ENCODE data around the gene ACACB.

The ACACB gene

GRCh38 chr12:109239179-109239578 lies 122.8 kb downstream of the ACACB start:
- H3K27me3 ChIP-seq (ENCODE audit: insufficient read depth, low read depth) = no peaks in the 10 kb centered on the region
- H3K79me2 ChIP-seq (ENCODE audit: insufficient read depth, low read depth) = no peaks in the 10 kb centered on the region
- no peak overlapping the region for H3K4me2 ChIP-seq
- no peak overlapping the region for H3K9ac ChIP-seq
- no peaks in the 10 kb centered on the region for H4K20me1 ChIP-seq (ENCODE audit: insufficient read depth)
- H3K4me3 ChIP-seq (IDR thresholded peaks at IDR 0.05; ENCODE audit: insufficient read depth, low read depth, low read length) = no peak overlapping the region
- H3K36me3 ChIP-seq (ENCODE audit: insufficient read depth) = no peaks in the 10 kb centered on the region
- no peak overlapping the region for H3K27ac ChIP-seq
- no peaks in the 10 kb centered on the region for H3K4me1 ChIP-seq (ENCODE audit: low read depth, poor library complexity, severe bottlenecking)
- no peak overlapping the region for H2AFZ ChIP-seq (ENCODE audit: low read depth)
- no peak for TF ChIP-seq CTCF (conservative IDR thresholded peaks at IDR 0.05; ENCODE audit: low read depth, low read length)

- H2AFZ ChIP-seq (ENCODE audit: low read depth) = no peak overlapping the region
- no peak overlapping the region for H3K4me2 ChIP-seq
- no peaks in the 10 kb centered on the region for H3K4me1 ChIP-seq (ENCODE audit: low read depth, poor library complexity, severe bottlenecking)
- no peaks in the 10 kb centered on the region for H3K36me3 ChIP-seq (ENCODE audit: insufficient read depth)
- no peak overlapping the region for H3K27ac ChIP-seq
- H4K20me1 ChIP-seq (ENCODE audit: insufficient read depth) = no peaks in the 10 kb centered on the region
- no peak for TF ChIP-seq CTCF (conservative IDR thresholded peaks at IDR 0.05; ENCODE audit: low read depth, low read length)
- no peak overlapping the region for H3K9ac ChIP-seq
- no peaks in the 10 kb centered on the region for H3K79me2 ChIP-seq (ENCODE audit: insufficient read depth, low read depth)
- H3K4me3 ChIP-seq (IDR thresholded peaks at IDR 0.05; ENCODE audit: insufficient read depth, low read depth, low read length) = no peak overlapping the region
- H3K27me3 ChIP-seq (ENCODE audit: insufficient read depth, low read depth) = no peaks in the 10 kb centered on the region
Measured at GRCh38 chr12:109239691-109240090, 123.3 kb downstream of the ACACB start.

GRCh38 chr12:109240365-109240764 lies 124.0 kb downstream of the ACACB start:
- H3K4me2 ChIP-seq = no peak overlapping the region
- H3K79me2 ChIP-seq (ENCODE audit: insufficient read depth, low read depth) = no peaks in the 10 kb centered on the region
- H3K4me3 ChIP-seq (IDR thresholded peaks at IDR 0.05; ENCODE audit: insufficient read depth, low read depth, low read length) = no peak overlapping the region
- no peaks in the 10 kb centered on the region for H4K20me1 ChIP-seq (ENCODE audit: insufficient read depth)
- H3K36me3 ChIP-seq (ENCODE audit: insufficient read depth) = no peaks in the 10 kb centered on the region
- H3K4me1 ChIP-seq (ENCODE audit: low read depth, poor library complexity, severe bottlenecking) = no peaks in the 10 kb centered on the region
- no peaks in the 10 kb centered on the region for H3K27me3 ChIP-seq (ENCODE audit: insufficient read depth, low read depth)
- no peak overlapping the region for H3K9ac ChIP-seq
- no peak for TF ChIP-seq CTCF (conservative IDR thresholded peaks at IDR 0.05; ENCODE audit: low read depth, low read length)
- no peak overlapping the region for H2AFZ ChIP-seq (ENCODE audit: low read depth)
- H3K27ac ChIP-seq = no peak overlapping the region

GRCh38 chr12:109241936-109242335 lies 125.5 kb downstream of the ACACB start:
- H3K36me3 ChIP-seq (ENCODE audit: insufficient read depth) = no peaks in the 10 kb centered on the region
- no peak overlapping the region for H3K27ac ChIP-seq
- H3K4me1 ChIP-seq (ENCODE audit: low read depth, poor library complexity, severe bottlenecking) = no peaks in the 10 kb centered on the region
- H3K79me2 ChIP-seq (ENCODE audit: insufficient read depth, low read depth) = no peaks in the 10 kb centered on the region
- no peaks in the 10 kb centered on the region for H3K27me3 ChIP-seq (ENCODE audit: insufficient read depth, low read depth)
- H3K4me3 ChIP-seq (IDR thresholded peaks at IDR 0.05; ENCODE audit: insufficient read depth, low read depth, low read length) = no peak overlapping the region
- no peak for TF ChIP-seq CTCF (conservative IDR thresholded peaks at IDR 0.05; ENCODE audit: low read depth, low read length)
- no peak overlapping the region for H2AFZ ChIP-seq (ENCODE audit: low read depth)
- no peak overlapping the region for H3K9ac ChIP-seq
- H4K20me1 ChIP-seq (ENCODE audit: insufficient read depth) = no peaks in the 10 kb centered on the region
- no peak overlapping the region for H3K4me2 ChIP-seq

All from KMS-11 (cell line).